ENCODE data around the gene ZSCAN29.

Gene ZSCAN29

DNA sequence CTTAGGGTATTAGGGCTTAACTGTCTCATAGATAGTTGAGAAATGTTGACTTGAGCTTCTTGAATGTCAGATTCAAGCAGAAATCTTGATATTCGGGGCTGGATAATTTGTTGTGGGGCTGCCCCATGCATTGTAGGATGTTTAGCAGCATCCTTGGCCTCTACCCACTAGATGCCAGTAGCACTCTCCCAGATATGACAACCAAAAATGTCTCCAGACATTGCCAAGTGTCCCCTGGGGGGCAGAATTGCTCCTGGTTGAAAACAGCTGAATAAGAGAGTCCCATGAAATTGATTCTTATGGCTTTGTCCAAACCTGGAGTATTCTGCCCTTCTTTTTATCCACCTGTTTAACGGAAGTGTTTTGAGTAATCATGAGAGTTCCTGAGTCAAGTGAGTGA lies 24.5 kb downstream of the ZSCAN29 start:
- no peak for TF ChIP-seq CREB1 (IDR thresholded peaks at IDR 0.05; ENCODE audit: low read depth)

DNA sequence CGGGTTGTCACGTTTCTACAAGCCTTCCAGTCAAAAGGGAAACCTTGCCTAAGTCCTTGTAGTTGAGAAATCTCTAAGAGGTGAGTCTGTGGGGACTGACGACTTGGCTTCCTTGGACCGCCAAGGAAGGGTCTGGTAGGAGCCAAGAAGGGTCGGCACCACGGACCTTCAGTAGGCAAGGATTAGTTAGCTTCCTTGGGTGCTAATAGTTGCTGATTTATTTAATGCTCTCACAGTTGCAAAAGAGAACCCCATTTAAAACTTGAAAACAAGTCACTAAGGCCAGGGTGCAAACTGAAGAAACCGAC lies 40.1 kb downstream of the ZSCAN29 start:
- TF ChIP-seq FOXM1 (IDR thresholded peaks at IDR 0.05; ENCODE audit: borderline replicate concordance, low read depth) = no peak
- no peak for TF ChIP-seq TAF1 (IDR thresholded peaks at IDR 0.05; ENCODE audit: low read depth)
- no peak for TF ChIP-seq MAX (IDR thresholded peaks at IDR 0.05)
- no peak for TF ChIP-seq TEAD4 (IDR thresholded peaks at IDR 0.05)
- no peak for TF ChIP-seq EGR1 (IDR thresholded peaks at IDR 0.05)
- no peak for TF ChIP-seq USF1 (IDR thresholded peaks at IDR 0.05)
- TF ChIP-seq ZBTB7A (IDR thresholded peaks at IDR 0.05; ENCODE audit: low read depth) = no peak
- no peak for TF ChIP-seq RAD21 (IDR thresholded peaks at IDR 0.05; ENCODE audit: low read depth)
- TF ChIP-seq NFIC (IDR thresholded peaks at IDR 0.05) = no peak
- TF ChIP-seq YY1 (IDR thresholded peaks at IDR 0.05; ENCODE audit: low read depth) = no peak
- no peak for TF ChIP-seq EP300 (IDR thresholded peaks at IDR 0.05; ENCODE audit: borderline replicate concordance)
- TF ChIP-seq TCF12 (IDR thresholded peaks at IDR 0.05; ENCODE audit: low read depth) = no peak
- no peak for TF ChIP-seq CEBPB (IDR thresholded peaks at IDR 0.05)
- no peak for TF ChIP-seq CREB1 (IDR thresholded peaks at IDR 0.05; ENCODE audit: low read depth)
- TF ChIP-seq, protein P1, sequence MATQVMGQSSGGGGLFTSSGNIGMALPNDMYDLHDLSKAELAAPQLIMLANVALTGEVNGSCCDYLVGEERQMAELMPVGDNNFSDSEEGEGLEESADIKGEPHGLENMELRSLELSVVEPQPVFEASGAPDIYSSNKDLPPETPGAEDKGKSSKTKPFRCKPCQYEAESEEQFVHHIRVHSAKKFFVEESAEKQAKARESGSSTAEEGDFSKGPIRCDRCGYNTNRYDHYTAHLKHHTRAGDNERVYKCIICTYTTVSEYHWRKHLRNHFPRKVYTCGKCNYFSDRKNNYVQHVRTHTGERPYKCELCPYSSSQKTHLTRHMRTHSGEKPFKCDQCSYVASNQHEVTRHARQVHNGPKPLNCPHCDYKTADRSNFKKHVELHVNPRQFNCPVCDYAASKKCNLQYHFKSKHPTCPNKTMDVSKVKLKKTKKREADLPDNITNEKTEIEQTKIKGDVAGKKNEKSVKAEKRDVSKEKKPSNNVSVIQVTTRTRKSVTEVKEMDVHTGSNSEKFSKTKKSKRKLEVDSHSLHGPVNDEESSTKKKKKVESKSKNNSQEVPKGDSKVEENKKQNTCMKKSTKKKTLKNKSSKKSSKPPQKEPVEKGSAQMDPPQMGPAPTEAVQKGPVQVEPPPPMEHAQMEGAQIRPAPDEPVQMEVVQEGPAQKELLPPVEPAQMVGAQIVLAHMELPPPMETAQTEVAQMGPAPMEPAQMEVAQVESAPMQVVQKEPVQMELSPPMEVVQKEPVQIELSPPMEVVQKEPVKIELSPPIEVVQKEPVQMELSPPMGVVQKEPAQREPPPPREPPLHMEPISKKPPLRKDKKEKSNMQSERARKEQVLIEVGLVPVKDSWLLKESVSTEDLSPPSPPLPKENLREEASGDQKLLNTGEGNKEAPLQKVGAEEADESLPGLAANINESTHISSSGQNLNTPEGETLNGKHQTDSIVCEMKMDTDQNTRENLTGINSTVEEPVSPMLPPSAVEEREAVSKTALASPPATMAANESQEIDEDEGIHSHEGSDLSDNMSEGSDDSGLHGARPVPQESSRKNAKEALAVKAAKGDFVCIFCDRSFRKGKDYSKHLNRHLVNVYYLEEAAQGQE (IDR thresholded peaks at IDR 0.05; ENCODE audit: low read depth) = no peak

DNA sequence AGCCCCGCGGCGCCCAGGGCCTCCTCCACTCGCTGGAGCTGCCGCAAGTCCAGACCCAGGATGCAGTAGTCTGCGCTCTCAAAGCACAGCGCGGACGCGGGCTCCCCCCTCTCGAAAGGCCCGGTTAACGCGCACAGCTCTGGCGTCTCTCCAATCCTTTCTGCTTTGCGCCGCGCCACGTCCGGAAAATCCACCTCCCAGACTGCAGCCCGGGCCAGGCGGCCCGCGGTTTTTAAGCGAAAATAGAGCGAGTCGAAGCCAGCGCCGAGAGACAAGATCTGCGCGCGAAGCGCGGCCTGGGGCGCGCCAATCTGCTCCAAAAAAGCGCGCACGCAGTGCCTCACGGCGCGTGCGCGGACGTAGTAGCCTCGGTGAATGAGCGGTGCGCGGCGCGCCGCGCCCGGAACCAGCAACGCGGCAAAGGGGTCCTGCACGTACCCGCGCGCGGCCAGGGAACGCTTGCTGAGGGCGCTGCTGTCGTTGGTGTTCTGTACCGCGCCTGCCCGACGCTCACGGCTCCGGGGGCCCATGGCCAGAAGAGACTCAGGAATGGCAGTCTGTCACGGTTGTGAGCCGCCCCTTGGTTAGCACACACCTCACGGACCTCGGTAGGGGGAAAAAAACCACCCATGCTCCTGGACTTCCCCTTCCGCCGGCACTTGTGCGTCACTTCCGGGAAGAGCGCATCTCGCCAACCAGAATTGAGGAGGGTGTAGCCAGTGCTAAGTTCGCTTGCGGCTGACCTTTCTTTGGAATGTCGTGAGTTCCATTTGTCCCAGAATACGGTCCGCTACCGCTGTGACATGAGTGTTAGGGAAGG lies 40.7 kb downstream of the ZSCAN29 start, which contains the start of gene LCMT2:
TSS of gene LCMT2 (minus strand) at position 614 of the 820 bp plus-strand sequence. CDS start at position 530, 84 bp downstream.
- TF ChIP-seq TAF1 (IDR thresholded peaks at IDR 0.05; ENCODE audit: low read depth) (peak; percentile 51), NFIC (IDR thresholded peaks at IDR 0.05) (no peak; the same call in 1 of the 2 replicates), YY1 (IDR thresholded peaks at IDR 0.05; ENCODE audit: low read depth) (no peak), EP300 (IDR thresholded peaks at IDR 0.05; ENCODE audit: borderline replicate concordance) (no peak), EGR1 (IDR thresholded peaks at IDR 0.05) (no peak), TEAD4 (IDR thresholded peaks at IDR 0.05) (peak; percentile 58), CEBPB (IDR thresholded peaks at IDR 0.05) (no peak), TCF12 (IDR thresholded peaks at IDR 0.05; ENCODE audit: low read depth) (peak; percentile 42; the same call in 1 of the 2 replicates), MAX (IDR thresholded peaks at IDR 0.05) (peak; percentile 90), RAD21 (IDR thresholded peaks at IDR 0.05; ENCODE audit: low read depth) (no peak), ZBTB7A (IDR thresholded peaks at IDR 0.05; ENCODE audit: low read depth) (0 out of 2 replicates have a peak, but pooled peaks have one; percentile 50), USF1 (IDR thresholded peaks at IDR 0.05) (no peak), CREB1 (IDR thresholded peaks at IDR 0.05; ENCODE audit: low read depth) (peak; percentile 75), FOXM1 (IDR thresholded peaks at IDR 0.05; ENCODE audit: borderline replicate concordance, low read depth) (no peak)
- TF ChIP-seq, protein P1 (IDR thresholded peaks at IDR 0.05; ENCODE audit: low read depth) = no peak

GRCh38 chr15:43329217-43329959 lies 41.5 kb downstream of the ZSCAN29 start:
- TF ChIP-seq CREB1 (IDR thresholded peaks at IDR 0.05; ENCODE audit: low read depth) = no peak
- no peak for TF ChIP-seq USF1 (IDR thresholded peaks at IDR 0.05)
- no peak for TF ChIP-seq YY1 (IDR thresholded peaks at IDR 0.05; ENCODE audit: low read depth)
- TF ChIP-seq NFIC (IDR thresholded peaks at IDR 0.05) = no peak
- TF ChIP-seq TCF12 (IDR thresholded peaks at IDR 0.05; ENCODE audit: low read depth) = no peak
- no peak for TF ChIP-seq CEBPB (IDR thresholded peaks at IDR 0.05)
- no peak for TF ChIP-seq EGR1 (IDR thresholded peaks at IDR 0.05)
- no peak for TF ChIP-seq FOXM1 (IDR thresholded peaks at IDR 0.05; ENCODE audit: borderline replicate concordance, low read depth)
- no peak for TF ChIP-seq MAX (IDR thresholded peaks at IDR 0.05)
- TF ChIP-seq TAF1 (IDR thresholded peaks at IDR 0.05; ENCODE audit: low read depth) = no peak
- TF ChIP-seq ZBTB7A (IDR thresholded peaks at IDR 0.05; ENCODE audit: low read depth) = no peak
- TF ChIP-seq TEAD4 (IDR thresholded peaks at IDR 0.05) = no peak

All from Ishikawa (cell line).